Measurements from ENCODE around the gene PASK. TPM values are rescaled to one million over a fixed set of nuclear protein-coding genes. Genes with fewer than 3 reads are reported as not detected.
"Not testable (repeated sequence)": the region's sequence is repeated elsewhere in the genome, so short reads cannot be mapped to it uniquely, and the experiment has no call there.

PASK gene
- total RNA-seq, 4 donors from 2014 or later, result 1.6 to 6.5 (median 4.4) TPM

- no peaks in the 10 kb centered on the region for H3K27me3 ChIP-seq
- H3K4me3 ChIP-seq, result no peak overlapping the region
- WGBS, 2 donors (ENCODE audit: low coverage in 1 of 2), result 89% methylated on average over 5 of the region's 9 CpGs; no CpG with 5 or more reads in 1 of the 2 donors
- no peaks in the 10 kb centered on the region for H3K36me3 ChIP-seq
- no peak overlapping the region for H3K27ac ChIP-seq
- no peaks in the 10 kb centered on the region for H3K9me3 ChIP-seq
- peaks cover 0 to 11% (median 7%) of the 10 kb centered on the region in 3 donors for H3K4me1 ChIP-seq
- TF ChIP-seq POLR2A (IDR thresholded peaks at IDR 0.05) (no peak), CTCF (IDR thresholded peaks at IDR 0.05) (no peak), POLR2AphosphoS5 (IDR thresholded peaks at IDR 0.05) (no peak), EP300 (IDR thresholded peaks at IDR 0.05) (no peak)
- no peak for ATAC-seq
Measured at GRCh38 chr2:241107031-241107783, 42.1 kb downstream of the PASK start.

GRCh38 chr2:241105641-241106040, 43.6 kb downstream of the PASK start:
- no peaks in the 10 kb centered on the region for H3K27me3 ChIP-seq
- H3K36me3 ChIP-seq, result no peaks in the 10 kb centered on the region
- TF ChIP-seq POLR2A (IDR thresholded peaks at IDR 0.05) (no peak), CTCF (IDR thresholded peaks at IDR 0.05) (no peak), POLR2AphosphoS5 (IDR thresholded peaks at IDR 0.05) (no peak), EP300 (IDR thresholded peaks at IDR 0.05) (no peak)
- H3K4me1 ChIP-seq, result peaks cover 0 to 20% (median 16%) of the 10 kb centered on the region in 3 donors
- no CpG with 5 or more reads among the region's 3 CpGs for WGBS, 2 donors (ENCODE audit: low coverage in 1 of 2)
- no peak overlapping the region for H3K27ac ChIP-seq
- H3K4me3 ChIP-seq, result no peak overlapping the region
- no peaks in the 10 kb centered on the region for H3K9me3 ChIP-seq
- ATAC-seq, result no peak

DNA sequence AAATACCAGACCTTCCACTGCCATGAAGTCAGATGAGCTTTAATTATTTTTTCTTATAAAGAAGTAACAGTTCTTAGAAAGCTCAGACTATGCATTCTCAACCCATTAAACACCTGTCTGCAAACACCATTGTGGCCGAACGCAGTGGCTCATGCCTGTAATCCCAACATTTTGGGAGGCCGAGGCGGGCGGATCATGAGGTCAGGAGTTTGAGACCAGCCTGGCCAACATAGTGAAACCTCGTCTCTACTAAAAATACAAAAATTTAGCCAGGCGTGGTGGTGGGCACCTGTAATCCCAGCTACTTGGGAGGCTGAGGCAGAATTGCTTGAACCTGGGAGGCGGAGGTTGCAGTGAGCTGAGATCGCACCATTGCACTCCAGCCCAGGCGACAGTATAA, 44.7 kb downstream of the PASK start:
- peaks cover 0 to 29% (median 17%) of the 10 kb centered on the region in 3 donors for H3K4me1 ChIP-seq
- not testable (repeated sequence) for H3K27ac ChIP-seq, H3K27me3 ChIP-seq, H3K9me3 ChIP-seq, H3K36me3 ChIP-seq, ATAC-seq, H3K4me3 ChIP-seq
- 94 to 95% methylated on average over 6 to 7 of the region's 10 CpGs for WGBS, 2 donors (ENCODE audit: low coverage in 1 of 2)

- ATAC-seq, result no peak
- TF ChIP-seq POLR2AphosphoS5 (IDR thresholded peaks at IDR 0.05), result no peak
- TF ChIP-seq EP300 (IDR thresholded peaks at IDR 0.05), result no peak
- TF ChIP-seq POLR2A (IDR thresholded peaks at IDR 0.05), result no peak
- TF ChIP-seq CTCF (IDR thresholded peaks at IDR 0.05), result no peak
- peak overlapping the region in 3 of 4 donors; percentile 89 to 91 (median 90) for H3K27ac ChIP-seq
- H3K9me3 ChIP-seq, result no peaks in the 10 kb centered on the region
- 14 to 35% methylated on average over 2 to 5 of the region's 5 CpGs for WGBS, 2 donors (ENCODE audit: low coverage in 1 of 2)
- no peaks in the 10 kb centered on the region for H3K27me3 ChIP-seq
- peaks cover 0 to 43% (median 17%) of the 10 kb centered on the region in 3 donors for H3K4me1 ChIP-seq
- peaks cover 0 to 23% of the 10 kb centered on the region in 2 donors for H3K36me3 ChIP-seq
- H3K4me3 ChIP-seq, result peak overlapping the region in 1 of 2 donors; percentile 74
Measured at GRCh38 chr2:241103176-241103595, 46.1 kb downstream of the PASK start.

GRCh38 chr2:241102239-241102803, 47.0 kb downstream of the PASK start, which contains the start of gene MTERF4:
Gene MTERF4 (minus strand): TSS chr2:241102287. CDS start chr2:241102273, 14 bp downstream.
- Histone ChIP-seq H3K27me3 (no peaks in the 10 kb centered on the region), H3K27ac (peak within 1 kb of the TSS; percentile 77 to 91 (median 90)), H3K9me3 (no peaks in the 10 kb centered on the region), H3K4me3 (peak within 1 kb of the TSS; percentile 74 to 87), H3K4me1 (peaks cover 0 to 45% (median 17%) of the 10 kb centered on the region in 3 donors), H3K36me3 (peaks cover 0 to 31% of the 10 kb centered on the region in 2 donors)
- ATAC-seq, result peak; percentile 98
- 0% methylated on average over 9 of the region's 56 CpGs; no CpG with 5 or more reads in 1 of the 2 donors for WGBS, 2 donors (ENCODE audit: low coverage in 1 of 2)
- TF ChIP-seq CTCF (IDR thresholded peaks at IDR 0.05) (peak in 1 of 4 experiments; percentile 18), POLR2A (IDR thresholded peaks at IDR 0.05) (peak; percentile 52 to 62), POLR2AphosphoS5 (IDR thresholded peaks at IDR 0.05) (peak; percentile 84), EP300 (IDR thresholded peaks at IDR 0.05) (no peak)

Measured in gastroesophageal sphincter (tissue), 4 donors.